NCI-H1417 treated with DMSO at 0.1 percent for 48 hours (cell line): ENCODE data around the gene DUSP12.
A peak's percentile ranks its signal among the peaks of the same experiment; 100 is the strongest.
"Not testable (repeated sequence)": the region's sequence is repeated elsewhere in the genome, so short reads cannot be mapped to it uniquely, and the experiment has no call there.

Source experiments
- DNase-seq: peaks from one replicate; lab custom pipeline; 2025; lab: John Stamatoyannopoulos, UW

The DUSP12 gene

GRCh38 chr1:161727256-161727924, 22.2 kb upstream of the DUSP12 start:
- no peak for DNase-seq

- no peak for DNase-seq
These were observed 21.0 kb upstream of the DUSP12 start for GRCh38 chr1:161728376-161729226.

GRCh38 chr1:161730050-161730564, 19.5 kb upstream of the DUSP12 start:
- DNase-seq = no peak

GRCh38 chr1:161731241-161731640, 18.3 kb upstream of the DUSP12 start:
- no peak for DNase-seq

GRCh38 chr1:161731981-161732718, 17.4 kb upstream of the DUSP12 start:
- no peak for DNase-seq

- no peak for DNase-seq
These were observed 16.1 kb upstream of the DUSP12 start for GRCh38 chr1:161733526-161733925.

- no peak for DNase-seq
These were observed 13.7 kb upstream of the DUSP12 start for GRCh38 chr1:161735837-161736236.

GRCh38 chr1:161736335-161736969, 13.1 kb upstream of the DUSP12 start:
- no peak for DNase-seq

- DNase-seq = no peak
These were observed 12.0 kb upstream of the DUSP12 start for GRCh38 chr1:161737625-161738024.

GRCh38 chr1:161738627-161739287, 10.8 kb upstream of the DUSP12 start:
- no peak for DNase-seq

GRCh38 chr1:161739865-161740566, 9.6 kb upstream of the DUSP12 start:
- no peak for DNase-seq

- DNase-seq = no peak
These were observed 8.7 kb upstream of the DUSP12 start for GRCh38 chr1:161740921-161741320.

- no peak for DNase-seq
These were observed 6.4 kb upstream of the DUSP12 start for GRCh38 chr1:161743231-161743630.

GRCh38 chr1:161747801-161748200, 1.8 kb upstream of the DUSP12 start:
- DNase-seq = no peak

GRCh38 chr1:161763522-161764098, 14.0 kb downstream of the DUSP12 start:
- DNase-seq = no peak

- DNase-seq = peak; percentile 76
These were observed 16.8 kb downstream of the DUSP12 start, which contains the start of gene ATF6 for GRCh38 chr1:161766102-161766981. Gene ATF6 (plus strand): TSS chr1:161766320. CDS start chr1:161766361, 41 bp downstream.

GRCh38 chr1:161768461-161768860, 18.9 kb downstream of the DUSP12 start:
- no peak for DNase-seq

- no peak for DNase-seq
These were observed 19.5 kb downstream of the DUSP12 start for GRCh38 chr1:161768986-161769672.

GRCh38 chr1:161769673-161770045, 20.1 kb downstream of the DUSP12 start:
- DNase-seq = not testable (repeated sequence)
